Liver (tissue), 3 donors: ENCODE results near the gene ULK4.

Experiments used
- CTCF ChIP-seq: fragments of 150-350 bp; IDR thresholded peaks from 2 replicates; pipeline ENCODE4 v1.5.1; 2017; ENCODE audit warnings: improper control_type of control experiment, low read depth, low read length; ENCODE audit not compliant: missing input control
- EGR1 ChIP-seq, 2 donors: IDR thresholded peaks; 2 replicates each; pipeline ENCODE4 v1.6.1; 2016 to 2018; ENCODE audit warnings: antibody characterized with exemption in 2 of 2, low read depth in 2 of 2
- GABPA ChIP-seq, 2 donors: IDR thresholded peaks in 1 of 2; conservative IDR thresholded peaks in 1 of 2; 2 replicates each; pipeline ENCODE4 v1.6.1; 2016; ENCODE audit warnings: antibody characterized with exemption in 2 of 2, mild to moderate bottlenecking in 1 of 2, moderate library complexity in 1 of 2
- RAD21 ChIP-seq, 2 donors: IDR thresholded peaks; 2 replicates each; pipeline ENCODE4 v1.6.1; 2016; ENCODE audit warnings: antibody characterized with exemption in 2 of 2, mild to moderate bottlenecking in 2 of 2
- TAF1 ChIP-seq: conservative IDR thresholded peaks from 2 replicates; pipeline ENCODE4 v1.6.1; 2016; ENCODE audit warnings: antibody characterized with exemption, mild to moderate bottlenecking
- YY1 ChIP-seq: IDR thresholded peaks from 2 replicates; pipeline ENCODE4 v1.6.1; 2016; ENCODE audit warnings: antibody characterized with exemption, mild to moderate bottlenecking
- TF ChIP-seq, protein P1 (sequence below): IDR thresholded peaks from 2 replicates; pipeline ENCODE4 v1.6.1; 2016; ENCODE audit warnings: antibody characterized with exemption, mild to moderate bottlenecking
- donor health status: healthy.
- donor health status: healthy.

- TF ChIP-seq CTCF: no peak
- no peak for TF ChIP-seq GABPA (IDR thresholded peaks at IDR 0.05 in 1 of 2, conservative IDR thresholded peaks at IDR 0.05 in 1 of 2)
- TF ChIP-seq EGR1 (IDR thresholded peaks at IDR 0.05; ENCODE audit: low read depth in 2 of 2): no peak
- TF ChIP-seq RAD21 (IDR thresholded peaks at IDR 0.05): no peak
- TF ChIP-seq, protein P1, sequence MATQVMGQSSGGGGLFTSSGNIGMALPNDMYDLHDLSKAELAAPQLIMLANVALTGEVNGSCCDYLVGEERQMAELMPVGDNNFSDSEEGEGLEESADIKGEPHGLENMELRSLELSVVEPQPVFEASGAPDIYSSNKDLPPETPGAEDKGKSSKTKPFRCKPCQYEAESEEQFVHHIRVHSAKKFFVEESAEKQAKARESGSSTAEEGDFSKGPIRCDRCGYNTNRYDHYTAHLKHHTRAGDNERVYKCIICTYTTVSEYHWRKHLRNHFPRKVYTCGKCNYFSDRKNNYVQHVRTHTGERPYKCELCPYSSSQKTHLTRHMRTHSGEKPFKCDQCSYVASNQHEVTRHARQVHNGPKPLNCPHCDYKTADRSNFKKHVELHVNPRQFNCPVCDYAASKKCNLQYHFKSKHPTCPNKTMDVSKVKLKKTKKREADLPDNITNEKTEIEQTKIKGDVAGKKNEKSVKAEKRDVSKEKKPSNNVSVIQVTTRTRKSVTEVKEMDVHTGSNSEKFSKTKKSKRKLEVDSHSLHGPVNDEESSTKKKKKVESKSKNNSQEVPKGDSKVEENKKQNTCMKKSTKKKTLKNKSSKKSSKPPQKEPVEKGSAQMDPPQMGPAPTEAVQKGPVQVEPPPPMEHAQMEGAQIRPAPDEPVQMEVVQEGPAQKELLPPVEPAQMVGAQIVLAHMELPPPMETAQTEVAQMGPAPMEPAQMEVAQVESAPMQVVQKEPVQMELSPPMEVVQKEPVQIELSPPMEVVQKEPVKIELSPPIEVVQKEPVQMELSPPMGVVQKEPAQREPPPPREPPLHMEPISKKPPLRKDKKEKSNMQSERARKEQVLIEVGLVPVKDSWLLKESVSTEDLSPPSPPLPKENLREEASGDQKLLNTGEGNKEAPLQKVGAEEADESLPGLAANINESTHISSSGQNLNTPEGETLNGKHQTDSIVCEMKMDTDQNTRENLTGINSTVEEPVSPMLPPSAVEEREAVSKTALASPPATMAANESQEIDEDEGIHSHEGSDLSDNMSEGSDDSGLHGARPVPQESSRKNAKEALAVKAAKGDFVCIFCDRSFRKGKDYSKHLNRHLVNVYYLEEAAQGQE: no peak
- no peak for TF ChIP-seq TAF1
- no peak for TF ChIP-seq YY1
Measured at GRCh38 chr3:41222012-41222411, 739.9 kb downstream of the ULK4 start.
